NCI-H1105 treated with DMSO at 0.1 percent for 48 hours (cell line): ENCODE data around the gene CFP.

Source experiments
- DNase-seq: peaks from one replicate; lab custom pipeline; 2025; lab: John Stamatoyannopoulos, UW

Gene CFP

DNA sequence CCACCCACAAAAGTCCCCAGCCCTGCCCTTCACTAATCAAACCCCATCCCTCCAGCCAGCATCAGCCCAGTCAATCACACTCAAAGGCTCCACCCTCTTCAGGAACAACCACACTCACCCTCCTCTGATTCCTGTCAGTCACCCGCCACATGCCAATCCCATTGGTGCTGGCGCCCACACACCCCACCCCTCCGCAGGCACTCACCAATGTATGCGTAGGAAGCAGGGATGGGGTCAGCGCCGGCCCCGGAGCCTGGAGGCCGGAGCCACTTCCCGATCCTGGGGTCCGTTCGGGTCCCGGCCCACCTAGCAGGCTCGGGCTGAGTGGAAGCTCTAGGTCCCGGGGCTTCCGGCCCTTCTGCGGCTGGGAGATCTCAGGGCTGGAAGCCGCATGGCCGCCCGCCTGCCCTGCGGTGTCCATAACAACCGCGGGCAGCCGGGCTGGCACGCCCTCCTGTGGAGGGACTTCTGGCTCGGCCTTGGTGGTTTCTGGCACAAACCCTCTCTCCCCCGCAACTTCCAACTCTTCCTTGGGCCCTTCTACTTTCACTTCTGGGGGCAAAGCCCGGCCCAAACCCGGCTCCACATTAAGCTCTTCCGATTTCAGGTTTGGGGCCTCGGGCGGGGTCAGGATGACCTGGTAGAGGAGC lies 7.9 kb upstream of the CFP start:
- no peak for DNase-seq

DNA sequence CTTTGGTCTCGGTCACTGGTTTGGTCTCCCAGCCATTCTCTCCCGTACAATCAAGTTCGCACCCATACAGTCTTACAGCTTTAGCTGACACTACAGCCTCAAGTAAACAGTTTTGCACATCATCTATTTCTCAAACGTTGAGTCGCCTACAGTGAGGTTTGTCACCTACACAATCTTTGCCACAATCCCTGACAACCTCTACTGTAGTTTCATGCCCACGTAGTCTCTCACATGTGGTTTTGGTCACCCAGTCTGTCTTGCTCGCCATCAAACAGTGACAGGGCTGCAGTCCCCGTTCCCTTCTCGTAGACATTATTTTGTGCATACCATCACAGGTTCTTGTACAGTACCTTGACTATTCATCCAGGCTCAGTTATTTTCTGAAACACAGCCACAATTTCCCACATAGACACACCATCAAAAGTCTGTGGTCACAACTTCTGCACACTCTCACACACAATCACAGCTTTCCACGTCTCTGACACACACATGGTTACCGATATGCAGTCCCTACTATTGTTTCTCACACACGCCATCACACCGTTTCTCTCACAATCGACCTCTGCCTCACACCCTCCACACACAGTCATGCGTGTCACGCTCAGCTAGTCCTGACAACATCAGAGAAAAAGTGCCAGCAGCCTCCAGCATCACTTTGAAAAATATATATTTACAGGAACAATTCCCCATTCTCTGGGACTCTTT lies 5.3 kb upstream of the CFP start:
- DNase-seq: no peak

DNA sequence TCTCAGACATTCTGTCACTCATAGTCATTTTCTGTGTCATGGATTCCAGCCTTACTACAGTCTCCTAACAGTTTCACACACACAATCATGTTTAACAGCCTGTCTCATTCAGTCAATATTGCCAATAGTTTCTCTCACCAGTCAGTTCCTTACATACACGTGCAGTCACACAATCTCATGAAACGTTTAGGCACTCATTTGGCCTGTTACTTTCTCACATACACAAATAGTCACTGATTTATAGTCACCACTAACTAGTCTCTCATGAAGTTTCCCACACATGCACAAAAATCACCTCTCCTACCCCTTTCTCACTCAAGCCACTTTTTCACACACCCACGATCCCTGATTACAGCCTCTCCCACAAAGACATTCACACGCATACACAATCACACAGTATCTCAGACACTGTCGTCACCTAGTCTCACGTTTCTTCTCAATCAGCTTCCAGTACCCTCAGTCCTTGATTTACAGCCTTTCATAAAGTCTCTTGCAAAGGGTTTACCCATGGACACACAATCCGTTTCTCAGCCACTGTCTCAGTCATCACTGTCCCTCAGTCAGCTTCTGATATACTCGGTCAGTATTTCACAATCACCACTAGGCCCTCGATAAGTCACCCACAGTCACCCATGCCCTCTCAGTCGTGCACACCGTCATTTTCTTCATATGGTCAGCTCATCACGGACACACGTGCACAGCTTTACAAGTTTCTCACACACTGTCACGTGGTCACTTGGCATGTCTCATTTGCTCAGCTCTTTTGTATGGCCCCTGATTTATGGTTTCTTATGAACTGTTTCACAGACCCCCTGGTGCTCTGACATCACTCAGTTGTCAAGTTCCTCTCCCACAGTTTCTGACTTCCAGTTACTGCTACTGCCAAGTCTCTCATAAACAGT lies 4.2 kb upstream of the CFP start:
- no peak for DNase-seq

DNA sequence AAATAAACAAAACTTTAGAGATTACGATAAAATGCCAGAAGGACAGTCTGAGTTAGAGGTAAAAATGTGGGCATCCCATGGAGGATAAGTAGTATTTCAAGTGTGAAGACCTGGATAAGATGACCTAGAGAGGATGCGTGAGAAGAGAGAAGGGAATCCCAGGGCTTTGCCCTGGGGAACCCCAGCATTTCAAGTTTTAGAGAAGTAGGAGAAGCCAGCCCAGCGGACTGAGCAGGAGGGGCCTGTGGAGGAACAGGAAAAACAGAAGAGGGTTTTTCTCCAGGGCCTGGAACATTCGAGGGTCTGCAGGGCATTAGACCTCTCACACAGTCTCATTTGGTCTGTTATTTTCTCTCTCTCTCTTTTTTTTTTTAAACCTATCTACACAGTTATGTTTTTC lies 2.9 kb upstream of the CFP start:
- no peak for DNase-seq

DNA sequence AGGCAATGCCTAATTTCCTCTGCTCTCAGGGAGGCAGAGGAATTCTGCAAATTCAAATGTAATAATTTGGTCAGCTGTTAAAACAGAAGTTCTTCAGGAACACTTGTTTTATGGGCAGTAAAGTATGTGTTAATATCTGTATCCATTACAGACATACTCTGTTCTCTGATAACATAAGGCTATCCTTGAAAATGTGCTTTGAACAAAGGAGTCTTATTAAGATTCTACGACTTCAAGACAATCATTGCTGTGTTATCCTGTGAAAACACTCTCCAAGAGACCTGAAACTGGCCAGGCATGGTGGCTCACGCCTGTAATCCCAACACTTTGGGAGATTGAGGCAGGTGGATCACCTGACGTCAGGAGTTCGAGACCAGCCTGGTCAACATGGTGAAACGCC lies 1.9 kb upstream of the CFP start:
- no peak for DNase-seq

DNA sequence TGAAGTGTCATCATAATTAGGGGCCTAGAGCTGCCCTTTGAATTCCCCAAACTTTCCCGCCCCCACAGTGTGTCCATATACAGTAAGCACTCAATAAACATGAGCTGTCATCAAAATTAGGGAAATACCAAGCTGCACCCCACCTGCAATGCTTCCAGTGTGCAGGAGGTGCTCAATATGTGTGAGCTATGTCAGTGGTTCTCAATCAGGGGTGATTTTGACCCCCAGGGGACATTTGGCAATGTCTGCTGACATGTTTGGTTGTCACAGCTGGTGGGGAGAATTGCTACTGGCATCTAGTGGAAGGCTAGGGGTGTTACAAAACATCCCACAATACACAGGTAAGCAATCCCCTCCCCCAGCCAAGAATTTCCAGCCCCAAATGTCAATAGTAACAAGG lies 748 bp downstream of the CFP start:
- no peak for DNase-seq

DNA sequence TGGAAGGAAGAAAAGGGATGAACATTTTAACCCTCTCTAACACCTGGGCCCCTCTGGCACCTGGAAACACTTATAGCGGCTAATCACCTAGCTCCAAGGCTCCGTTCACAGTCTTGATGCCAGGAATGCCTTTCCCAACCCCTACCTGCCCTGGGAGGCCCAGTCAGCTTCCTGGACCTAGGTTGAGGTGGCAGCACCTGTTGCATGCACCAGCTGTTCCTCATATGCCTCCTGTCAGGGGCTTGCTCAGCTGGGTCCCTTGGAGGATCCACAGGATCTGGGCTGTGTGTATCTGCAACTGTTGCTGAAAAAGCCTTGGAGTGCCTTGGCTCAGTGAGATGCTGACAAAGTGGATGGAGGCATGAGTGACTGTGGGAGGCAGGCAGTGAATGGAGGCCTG lies 4.4 kb downstream of the CFP start:
- no peak for DNase-seq

DNA sequence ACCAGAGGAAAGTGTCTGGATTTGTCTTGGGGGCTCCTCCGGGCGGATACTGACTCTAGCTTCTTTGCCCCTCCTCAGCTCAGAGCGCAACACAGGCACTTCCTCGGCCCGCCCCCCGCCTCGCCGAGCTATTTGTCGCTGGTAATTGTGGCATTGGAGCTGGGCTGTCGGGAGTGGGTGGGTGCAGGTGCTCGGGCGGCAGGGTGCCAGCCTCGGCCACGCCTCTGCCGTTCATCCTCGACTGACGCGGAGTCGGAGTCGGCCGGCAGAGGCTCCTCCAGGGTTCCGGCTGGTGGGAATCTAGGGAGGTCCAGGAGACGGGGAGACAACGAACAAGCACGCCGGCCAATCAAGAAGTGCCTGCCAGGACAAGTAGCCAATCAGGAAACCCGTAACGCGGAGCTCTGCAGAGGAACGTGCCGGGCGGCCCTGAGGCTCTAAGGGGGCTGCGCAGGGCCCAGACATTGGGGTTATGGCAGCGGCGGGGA lies 6.1 kb downstream of the CFP start:
- peak; percentile 82 for DNase-seq

DNA sequence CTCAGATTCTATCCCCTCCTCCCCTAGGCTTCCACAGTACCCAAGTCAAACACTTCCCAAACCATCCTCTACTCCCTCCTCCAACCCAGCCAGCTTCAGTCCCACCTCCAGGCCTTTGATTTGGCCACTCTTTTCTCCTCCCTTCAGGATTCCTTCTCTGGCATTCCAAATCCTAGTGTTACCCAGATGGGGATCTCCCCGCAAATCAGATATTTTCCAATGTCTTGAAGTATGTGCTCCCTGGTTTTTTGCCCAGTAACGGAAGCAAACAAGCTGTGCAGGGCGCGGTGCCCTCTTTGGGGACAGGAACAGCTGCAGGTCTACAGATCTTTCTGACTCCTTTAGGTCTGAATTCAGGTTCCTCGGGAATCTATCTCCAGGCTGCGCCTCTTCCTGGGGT lies 7.9 kb downstream of the CFP start:
- no peak for DNase-seq

DNA sequence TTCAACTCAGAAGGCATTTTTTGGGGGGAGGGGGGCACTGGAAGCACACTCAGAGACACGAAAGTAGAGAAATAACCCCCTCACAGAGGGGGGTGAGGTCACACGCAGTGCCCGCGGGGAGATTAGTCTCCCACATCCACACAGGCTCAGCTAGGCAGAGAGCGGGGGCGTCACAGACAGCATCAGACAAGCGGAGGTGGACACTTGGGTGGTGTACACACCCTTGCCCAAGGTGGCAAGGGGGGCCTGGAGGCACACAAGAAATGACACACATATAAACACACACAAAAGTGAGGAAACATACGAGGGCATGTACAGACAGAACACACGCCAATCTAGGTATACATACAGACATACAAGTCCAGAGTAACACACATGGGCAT lies 9.4 kb downstream of the CFP start:
- no peak for DNase-seq

DNA sequence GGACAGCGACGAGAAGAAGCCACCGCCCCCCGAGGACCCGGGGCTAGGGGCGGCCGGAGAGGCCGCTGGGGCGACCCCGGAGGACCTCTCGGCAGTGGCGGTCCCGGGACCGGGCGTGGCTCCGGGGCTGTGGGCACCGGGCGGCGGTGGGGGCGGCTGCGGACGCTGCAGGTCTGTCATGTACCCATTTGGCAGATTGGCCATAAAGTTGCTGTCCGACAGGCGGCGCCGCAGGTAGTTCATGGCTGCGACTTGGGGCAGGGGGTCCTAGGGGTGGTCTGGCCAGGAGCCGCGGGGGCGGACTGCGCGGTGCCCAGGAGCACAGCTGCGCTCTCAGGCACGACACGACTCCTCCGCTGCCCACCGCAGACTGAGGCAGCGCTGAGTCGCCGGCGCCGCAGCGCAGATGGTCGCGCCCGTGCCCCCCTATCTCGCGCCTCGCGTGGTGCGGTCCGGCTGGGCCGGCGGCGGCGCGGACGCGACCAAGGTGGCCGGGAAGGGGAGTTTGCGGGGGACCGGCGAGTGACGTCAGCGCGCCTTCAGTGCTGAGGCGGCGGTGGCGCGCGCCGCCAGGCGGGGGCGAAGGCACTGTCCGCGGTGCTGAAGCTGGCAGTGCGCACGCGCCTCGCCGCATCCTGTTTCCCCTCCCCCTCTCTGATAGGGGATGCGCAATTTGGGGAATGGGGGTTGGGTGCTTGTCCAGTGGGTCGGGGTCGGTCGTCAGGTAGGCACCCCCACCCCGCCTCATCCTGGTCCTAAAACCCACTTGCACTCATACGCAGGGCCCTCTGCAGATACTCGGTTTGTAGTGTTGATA lies 10.0 kb downstream of the CFP start, which contains the start of gene SYN1:
SYN1 (minus strand) TSS at position 372 of the 817 bp plus-strand sequence; CDS start at position 243, 129 bp downstream.
- peak; percentile 71 for DNase-seq

DNA sequence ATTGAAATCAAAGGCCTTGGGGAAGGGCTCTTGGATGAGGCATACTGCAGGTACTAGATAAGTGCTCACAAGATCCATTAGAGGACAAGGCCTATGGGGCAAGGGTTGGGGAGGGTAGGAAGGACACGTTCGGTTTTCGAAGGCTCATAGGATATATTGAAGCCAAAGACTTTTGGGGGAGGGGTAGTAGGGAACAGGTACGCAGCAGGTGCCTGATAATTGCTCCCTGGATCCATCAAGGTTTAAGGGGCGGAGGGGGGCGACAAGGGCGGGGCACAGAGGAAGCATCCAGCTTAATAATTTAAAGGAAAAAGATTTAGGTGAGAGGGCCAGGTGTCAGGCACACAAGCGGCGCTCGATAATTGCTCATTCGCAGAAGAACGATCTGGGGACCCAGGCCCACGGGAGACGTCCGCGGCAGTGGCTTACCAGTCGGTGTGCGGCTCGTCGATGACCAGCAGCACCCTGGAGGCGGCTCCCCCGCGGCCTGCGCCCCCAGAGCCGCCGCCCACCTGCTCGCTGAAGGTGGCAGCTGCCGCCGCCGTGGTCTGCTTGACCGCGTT lies 10.7 kb downstream of the CFP start:
- no peak for DNase-seq

DNA sequence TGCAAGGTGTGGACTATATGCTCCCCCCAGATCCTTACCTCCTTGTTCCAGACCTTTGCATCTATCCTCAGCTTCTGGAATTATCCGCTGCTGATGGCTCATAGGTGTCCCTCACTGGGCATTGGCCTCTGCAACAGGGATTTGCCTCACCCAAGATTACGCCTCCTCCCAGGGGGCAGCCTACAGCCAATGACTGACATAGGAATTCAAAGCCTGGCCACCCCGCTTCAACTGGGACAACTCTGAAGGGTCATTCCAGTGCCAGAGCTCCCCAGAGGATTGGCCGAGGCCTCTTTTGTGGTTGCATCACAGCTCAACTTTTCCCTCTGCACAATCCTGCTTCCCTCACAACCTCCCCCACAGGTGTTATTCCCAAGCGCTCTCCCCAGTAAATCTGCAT lies 15.1 kb downstream of the CFP start:
- no peak for DNase-seq

DNA sequence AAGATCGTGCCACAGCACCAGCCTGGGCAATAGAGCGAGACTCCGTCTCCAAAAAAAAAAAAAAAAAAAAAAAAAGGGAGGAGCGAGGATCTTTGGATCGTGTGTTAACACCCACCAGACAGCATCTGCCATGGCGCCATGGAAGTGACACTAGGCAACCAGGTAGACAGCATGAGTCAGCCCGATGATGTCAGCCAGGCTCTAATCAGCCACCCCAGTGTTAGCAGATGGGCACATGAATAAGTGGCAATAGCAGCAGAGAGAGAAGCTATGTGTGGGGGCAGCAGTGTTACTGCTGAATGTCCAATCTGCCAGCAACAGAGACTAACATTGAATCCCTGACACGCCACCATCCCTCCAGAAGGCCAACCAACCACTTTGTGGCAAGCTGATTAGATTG lies 16.6 kb downstream of the CFP start:
- DNase-seq: no peak

DNA sequence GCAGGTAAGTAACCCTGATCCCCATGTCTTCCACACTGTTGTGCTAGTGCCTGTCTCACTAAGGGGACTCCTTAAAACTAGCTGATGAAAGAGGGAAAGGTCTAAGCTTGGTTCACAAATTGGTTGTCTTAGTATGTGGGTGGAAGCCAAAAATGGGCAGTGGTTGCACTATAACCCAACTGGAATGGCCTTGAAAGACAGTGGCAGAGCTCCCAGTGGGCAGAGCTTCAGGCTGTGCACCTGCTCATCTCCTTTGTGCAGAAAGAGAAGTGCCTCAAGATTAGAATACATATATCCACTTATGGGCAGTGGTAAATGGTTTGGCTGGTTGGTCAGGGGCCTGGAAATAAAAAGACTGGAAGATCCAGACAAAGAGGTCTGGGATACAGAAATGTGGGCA lies 17.3 kb downstream of the CFP start:
- DNase-seq: no peak

DNA sequence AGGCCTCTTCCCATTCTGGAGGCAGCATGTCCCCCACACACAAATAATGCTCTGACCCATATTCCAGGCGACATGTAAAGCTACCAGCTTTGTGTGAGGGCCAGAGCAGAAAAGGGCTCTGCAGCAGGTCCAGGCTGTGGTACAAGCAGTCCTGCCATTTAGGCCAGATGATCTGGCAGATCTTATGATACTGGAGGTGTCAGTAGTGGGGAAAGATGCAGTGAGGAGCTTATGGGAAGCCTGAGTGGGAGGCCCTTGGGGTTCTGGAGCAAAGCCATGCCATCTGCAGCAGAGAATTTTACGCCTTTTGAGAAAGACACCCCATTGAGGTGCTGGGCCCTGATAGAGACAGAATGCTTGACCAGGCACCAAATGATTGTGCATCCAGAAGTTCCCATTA lies 17.8 kb downstream of the CFP start:
- DNase-seq: no peak

DNA sequence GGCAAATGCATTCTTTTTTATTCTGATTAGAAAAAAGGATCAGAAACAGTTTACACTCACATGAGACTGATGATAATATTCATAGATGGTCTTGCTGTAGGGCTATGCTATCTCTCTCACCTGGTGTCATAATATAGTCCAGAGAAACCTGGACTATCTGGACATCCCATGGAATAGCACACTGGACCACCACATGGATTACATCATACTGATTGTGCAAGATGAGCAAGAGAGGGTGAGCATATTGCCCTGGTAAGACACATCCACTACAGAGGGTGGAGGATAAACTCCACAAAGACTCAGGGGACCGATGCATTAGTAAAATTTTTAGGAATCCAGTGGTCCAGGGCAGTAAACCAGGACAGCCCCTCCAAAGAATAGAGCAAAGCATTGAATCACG lies 18.2 kb downstream of the CFP start:
- DNase-seq: no peak

DNA sequence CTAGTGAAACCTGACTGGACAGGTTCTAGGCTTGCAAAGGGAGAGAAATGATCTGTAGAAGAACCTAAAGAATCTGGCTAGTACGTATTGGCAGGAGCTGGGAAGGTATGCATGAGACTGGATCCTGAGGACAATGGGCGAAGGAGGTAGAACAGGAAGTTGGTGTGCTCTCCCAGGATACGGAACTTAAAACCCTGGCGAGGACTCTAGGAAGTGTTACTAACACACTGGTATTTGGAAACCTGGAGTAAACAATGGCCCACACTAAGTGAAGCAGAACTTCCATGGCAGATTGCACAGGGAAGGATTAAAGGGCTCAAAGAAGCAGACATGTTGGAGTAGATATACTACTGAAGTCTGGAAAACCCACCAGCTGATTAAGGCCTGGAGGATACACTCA lies 19.2 kb downstream of the CFP start:
- DNase-seq: no peak

DNA sequence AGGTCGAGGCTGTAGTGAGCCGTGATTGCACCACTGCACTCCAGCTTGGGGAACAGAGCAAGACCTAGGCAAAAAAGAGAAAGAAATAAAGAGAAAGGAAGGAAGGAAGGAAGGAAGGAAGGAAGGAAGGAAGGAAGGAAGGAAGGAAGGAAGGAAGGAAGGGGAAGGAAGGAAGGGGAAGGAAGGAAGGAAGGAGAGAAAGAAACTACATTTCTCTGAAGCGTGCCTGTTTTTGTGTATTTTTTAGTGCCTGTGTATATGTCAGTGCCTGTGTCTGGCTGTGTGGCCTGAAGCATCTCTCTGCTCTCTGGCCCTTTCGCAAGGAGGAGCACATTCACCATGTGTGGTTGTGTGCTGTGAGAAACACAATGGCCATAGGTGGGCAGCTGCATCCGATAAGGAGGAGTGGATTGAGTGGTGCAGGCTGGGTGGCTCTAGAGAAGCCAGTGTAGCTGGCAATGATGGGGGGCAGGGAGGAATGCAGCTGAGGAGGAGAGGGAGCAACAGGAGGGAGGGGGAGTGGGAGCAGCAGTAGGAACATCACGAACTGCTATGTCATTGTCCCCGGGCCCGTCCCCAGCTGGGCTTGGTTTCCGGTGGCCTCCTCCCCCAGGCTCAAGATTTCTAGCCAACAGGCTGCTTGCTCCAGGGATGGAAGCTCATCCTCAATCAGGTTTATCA lies 21.5 kb downstream of the CFP start:
- DNase-seq: no peak

DNA sequence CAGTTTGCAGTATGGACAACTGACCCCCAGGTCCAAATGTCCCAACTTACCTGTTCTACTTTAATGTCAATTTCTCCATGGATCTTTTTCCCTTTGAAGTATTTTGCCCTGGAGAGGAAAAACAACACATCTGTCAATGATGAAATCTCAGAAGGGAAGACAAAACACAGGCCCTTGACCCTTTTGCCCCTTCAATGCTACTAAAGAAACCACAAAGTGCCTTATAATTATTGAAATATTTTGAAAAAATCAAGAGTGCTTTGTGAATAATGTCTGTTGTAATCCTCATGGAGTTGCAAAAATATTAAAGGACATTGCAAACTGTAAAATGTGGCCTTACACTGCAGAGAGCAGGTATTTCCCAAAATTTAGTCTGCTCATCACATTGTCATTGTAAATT lies 22.6 kb downstream of the CFP start:
- DNase-seq: no peak

DNA sequence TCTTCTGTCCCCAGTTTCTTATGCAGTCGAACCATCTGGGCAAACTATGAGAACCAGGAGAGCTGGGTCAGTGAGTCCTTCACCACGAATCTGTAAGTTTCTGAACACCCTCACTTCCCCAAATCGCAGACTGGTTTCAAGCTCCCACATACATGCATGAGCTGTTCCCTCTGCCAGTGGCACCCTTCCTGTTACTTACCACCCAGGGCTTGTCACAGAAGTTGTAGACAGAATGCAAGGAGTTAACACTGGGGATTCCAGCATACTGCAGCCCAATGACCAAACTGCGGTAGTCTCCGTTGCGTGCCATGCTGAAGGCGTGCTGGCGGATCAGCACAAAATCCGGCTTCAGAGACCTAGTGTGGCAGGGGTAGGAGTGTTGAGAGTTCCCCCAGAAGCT lies 24.7 kb downstream of the CFP start:
- DNase-seq: no peak
